GM19372 (cell line): ENCODE data around the gene CACNA1E.

Experiments used
- ATAC-seq: cut with Tn5 transposase; IDR thresholded peaks from one replicate; pipeline ENCODE4 v1.9.1; 2021; ENCODE audit warnings: mild to moderate bottlenecking, low read depth, moderate library complexity; ENCODE audit not compliant: unreplicated experiment

The CACNA1E gene

GRCh38 chr1:181746224-181746623 is 262.9 kb downstream of the CACNA1E start:
- no peak for ATAC-seq

- ATAC-seq: no peak
These were observed 264.7 kb downstream of the CACNA1E start for GRCh38 chr1:181748013-181748412.

DNA sequence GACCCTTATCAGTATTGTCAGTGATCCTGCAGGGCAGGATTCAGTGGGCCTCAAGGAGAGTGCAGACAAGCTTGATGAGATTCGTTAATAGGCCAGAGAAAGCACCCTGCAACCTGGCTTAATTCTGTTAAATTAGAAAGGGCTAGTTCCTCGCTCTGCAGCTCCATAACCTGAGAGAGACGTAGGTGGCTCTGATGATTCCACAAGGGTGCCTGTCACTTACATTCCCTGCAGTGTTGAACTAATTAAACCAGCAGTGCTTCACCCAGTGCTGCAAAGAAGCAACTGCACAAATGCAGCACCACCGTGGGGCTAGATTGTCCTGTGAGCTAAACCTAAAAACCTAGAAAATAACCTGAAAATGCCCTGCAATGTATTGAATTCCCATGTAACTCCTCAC is 270.8 kb downstream of the CACNA1E start:
- ATAC-seq: no peak

DNA sequence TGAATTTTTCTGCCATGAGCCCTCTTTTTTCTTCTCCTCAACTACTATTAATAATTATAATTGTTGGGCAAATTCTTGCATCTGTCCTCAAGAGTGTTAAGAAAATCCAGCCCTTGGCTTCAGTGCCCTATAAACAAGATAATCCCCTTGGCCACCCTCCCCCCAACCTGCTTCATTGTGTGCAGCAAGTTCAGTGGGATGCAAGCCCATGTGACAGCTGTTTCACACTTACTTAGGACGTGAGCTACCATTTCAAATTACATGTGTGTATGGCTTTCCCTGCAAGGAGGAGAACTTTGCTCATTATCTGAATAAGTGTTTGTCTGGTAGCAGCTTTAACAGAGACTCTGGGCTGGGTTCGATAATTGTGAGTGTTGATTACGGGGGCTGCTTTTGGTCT is 276.2 kb downstream of the CACNA1E start:
- no peak for ATAC-seq

GRCh38 chr1:181763736-181764135 is 280.4 kb downstream of the CACNA1E start:
- ATAC-seq: no peak

- ATAC-seq: no peak
These were observed 282.2 kb downstream of the CACNA1E start for GRCh38 chr1:181765451-181766026.

DNA sequence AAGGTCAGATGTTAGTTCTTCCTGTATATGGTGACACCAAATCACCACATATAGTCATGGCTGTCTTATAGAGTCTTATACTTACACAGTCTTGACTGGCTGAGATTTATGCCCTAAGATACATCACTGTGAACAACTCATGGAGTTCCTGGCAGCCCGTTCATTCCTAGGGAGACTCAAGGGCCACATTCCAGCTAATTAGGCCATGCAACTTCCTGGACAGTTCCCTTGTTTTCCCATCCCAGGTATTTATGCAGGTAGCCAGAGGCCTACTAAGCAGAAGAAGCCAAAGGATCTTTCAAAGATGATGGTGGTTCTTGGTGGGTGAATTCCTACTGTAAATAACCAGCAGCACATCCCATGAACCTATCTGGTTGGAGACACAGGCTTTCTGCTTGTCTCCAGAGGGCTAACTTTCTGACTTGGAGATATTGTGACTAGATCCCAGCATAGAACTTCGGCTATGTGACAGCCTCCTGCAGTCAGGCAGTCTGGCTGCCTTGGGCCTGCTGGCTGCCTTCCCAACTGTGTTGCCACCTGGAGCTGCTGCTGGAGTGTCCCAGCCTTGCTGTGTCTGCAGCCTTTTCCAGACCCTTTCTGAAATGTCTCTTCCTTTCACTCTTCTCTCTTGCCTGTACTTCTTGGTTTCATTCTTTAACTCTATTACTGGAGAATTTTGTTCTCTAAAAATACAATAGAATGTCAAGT is 283.8 kb downstream of the CACNA1E start:
- no peak for ATAC-seq

DNA sequence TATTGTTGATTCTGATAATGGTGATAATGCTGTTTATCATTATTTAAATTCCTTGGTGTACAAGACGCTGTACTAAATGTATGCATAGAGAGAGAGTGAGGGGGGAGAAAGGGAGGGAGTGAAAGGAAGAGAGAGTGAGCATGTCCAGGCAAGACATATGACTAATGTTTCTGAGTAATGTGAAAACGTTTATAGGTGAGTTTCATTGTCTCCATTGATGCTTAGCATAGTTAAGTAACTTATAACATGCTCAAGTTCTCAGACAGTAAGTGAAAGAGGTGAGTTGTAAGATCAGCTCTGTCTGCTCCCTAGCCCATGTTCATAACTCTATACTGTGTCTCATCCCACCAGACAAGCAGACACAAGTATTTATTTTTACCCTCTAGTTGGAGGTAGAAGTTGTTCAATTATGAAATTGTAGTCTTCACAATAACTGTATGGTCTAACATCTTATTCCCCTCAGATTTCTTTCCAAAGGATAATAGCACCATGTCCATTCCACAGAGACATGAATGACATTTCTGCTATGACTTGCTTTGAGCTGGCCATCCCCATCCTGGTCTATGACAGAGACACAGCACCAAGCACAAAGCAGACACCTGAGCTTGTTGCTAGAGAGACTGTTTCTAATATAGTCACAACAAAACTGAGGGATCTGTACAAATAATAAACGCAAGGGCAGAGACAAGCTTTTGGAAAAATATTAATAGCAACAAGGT is 285.1 kb downstream of the CACNA1E start:
- ATAC-seq: peak; percentile 64

DNA sequence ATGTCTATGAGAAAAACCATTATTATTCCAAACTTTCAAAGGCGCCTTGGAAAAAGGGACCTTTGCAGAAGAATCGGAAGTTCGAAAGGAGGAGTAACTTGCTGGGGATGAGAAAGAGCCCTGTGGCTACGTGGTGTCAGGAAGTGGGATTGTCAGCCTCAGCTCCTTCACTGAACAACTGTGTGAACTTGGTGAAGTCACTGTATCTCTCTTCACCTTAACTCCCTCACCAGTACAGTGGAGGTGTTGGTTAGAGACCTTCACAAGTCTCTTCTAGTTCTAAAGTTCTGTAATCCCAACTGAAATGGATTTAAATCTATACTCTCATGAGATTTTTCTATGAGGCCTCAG is 285.6 kb downstream of the CACNA1E start:
- no peak for ATAC-seq

DNA sequence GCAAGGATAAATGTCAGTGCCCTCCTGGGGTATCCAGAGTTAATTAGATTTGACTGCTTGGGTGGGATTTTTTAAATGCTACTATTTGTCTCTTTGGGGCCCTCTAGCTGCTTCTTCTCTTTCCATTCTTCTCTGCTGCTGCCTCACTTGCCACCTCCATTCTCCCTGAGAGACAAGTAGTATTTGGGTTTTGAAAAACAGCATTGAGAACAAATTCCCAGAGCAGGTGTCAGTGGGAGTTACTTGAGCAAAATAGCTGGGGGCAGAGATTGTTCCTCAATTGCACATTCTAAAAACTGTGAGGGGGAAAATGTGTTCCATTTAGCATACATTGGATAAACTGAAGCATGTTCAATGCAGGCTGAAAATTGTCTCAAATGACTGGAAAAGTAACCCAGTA is 286.5 kb downstream of the CACNA1E start:
- no peak for ATAC-seq

- ATAC-seq: no peak
These were observed 289.4 kb downstream of the CACNA1E start for GRCh38 chr1:181772714-181773113.

- no peak for ATAC-seq
These were observed 292.7 kb downstream of the CACNA1E start for GRCh38 chr1:181776044-181776443.

DNA sequence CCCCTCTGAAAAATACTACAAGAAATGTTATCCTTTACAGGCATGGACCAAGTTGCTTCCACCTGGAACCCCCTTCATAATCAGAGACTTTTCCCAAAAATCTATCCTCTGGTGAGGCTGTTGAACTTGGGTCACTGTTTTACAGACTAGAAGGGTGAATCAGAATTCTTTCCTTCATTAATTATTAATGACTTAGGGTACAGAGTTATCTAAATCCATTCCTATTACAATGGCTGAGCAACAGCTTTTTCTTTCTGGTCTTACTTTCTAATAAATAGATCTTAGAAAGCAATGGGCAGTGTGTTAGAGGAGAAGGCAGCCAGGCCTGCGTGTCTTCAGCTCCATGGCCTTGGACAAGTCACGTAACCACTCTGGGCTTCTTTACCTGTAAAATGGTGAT is 294.0 kb downstream of the CACNA1E start:
- ATAC-seq: no peak

DNA sequence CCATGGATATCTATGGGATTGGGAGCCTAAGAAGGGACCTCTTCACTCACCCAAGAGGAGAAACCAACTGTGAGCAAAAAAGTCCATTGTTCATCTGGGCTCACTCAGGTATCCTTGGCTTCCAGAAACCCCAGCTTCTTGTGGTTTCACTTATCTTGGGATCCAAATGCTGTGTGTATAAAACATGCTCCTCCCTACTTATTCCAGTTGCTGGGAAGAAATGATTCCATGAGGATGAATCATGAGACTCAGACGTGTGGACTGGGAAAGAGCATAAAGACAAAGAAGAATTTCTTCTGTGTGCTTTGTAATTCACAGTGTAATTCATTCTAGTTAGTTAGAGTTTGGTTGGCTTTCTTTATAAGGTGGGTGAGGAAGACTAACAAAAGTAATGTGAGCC is 294.5 kb downstream of the CACNA1E start:
- no peak for ATAC-seq

DNA sequence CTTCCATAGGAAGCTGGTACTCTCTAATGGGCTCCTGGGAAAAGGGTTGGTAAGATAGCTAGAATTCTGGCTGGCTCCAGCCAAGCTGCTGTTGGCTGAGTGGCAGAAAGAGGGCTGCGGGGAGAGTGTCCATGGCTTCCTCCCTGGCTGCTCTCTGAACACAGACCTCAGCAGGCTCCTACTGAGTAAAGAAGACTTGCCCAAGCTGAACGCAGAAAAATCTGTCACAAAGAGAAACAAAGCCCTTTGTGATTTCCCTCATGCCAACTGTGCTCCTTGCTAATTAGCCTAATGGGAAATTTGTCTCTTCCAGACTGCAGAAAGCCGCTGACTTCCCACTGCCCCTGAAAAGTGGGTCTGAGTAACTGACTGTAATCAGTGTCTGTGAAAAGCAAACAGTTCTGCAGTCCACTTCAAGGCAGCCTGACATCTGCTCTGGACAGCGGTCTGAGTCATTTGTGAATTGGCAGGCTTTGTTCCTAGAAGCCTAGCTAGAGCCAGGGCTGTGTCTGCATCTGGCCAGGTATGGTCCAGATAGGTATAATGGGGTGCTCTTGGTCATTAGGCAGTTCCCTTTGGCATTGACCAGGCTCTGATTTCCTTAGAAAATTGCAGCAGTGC is 295.4 kb downstream of the CACNA1E start:
- no peak for ATAC-seq

DNA sequence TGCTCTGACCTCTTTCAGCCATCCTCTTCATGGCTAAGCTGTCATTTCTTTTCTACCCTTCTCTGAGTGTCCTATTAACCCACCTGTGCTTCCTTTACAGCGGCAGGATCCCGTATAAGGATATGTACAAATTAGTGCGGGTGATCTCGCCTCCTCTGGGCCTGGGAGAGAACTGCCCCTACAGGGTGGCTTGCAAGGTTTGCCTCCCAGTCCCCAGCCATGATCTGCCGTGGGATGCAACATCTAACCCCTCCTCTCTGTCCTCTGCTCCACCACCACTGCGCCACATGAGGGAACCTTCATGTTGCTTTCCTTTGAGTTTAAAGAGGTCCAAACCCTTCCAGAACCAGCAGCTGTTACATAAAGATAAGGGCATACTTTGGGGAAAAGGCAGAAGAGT is 296.0 kb downstream of the CACNA1E start:
- no peak for ATAC-seq

GRCh38 chr1:181783208-181783607 is 299.9 kb downstream of the CACNA1E start:
- ATAC-seq: no peak

DNA sequence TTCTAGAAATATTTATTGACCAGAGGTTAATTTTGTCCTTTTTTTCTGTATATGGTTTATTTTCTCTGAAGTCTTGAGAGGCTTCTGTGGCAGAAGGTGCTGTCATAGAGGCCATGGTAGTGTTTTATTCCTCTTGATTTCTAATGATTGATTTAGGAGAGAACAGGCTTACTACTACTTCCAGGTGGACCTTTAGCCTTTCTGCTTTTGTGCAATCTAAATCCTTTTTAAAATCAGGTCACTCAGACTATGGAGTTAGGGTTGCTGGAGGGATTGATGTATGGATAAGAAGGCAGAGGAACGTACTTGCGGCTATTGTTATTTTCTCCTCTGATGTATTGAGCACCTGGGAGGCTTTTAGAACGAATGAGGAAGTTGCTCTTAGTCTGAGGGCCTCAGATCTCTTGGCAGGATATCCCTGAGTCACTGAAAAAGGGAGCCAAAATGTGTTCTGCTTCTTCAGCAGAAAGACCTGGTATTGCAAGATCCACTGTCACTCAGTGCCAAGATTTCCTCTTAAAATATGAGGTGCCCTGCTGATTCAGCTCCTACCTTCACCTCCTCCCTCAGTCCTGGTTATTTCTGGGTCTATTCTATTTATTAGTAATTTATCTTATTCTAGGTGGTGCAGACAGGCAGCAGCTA is 300.8 kb downstream of the CACNA1E start:
- ATAC-seq: no peak

GRCh38 chr1:181789395-181789794 is 306.1 kb downstream of the CACNA1E start:
- no peak for ATAC-seq

GRCh38 chr1:181791721-181792120 is 308.4 kb downstream of the CACNA1E start:
- ATAC-seq: no peak

DNA sequence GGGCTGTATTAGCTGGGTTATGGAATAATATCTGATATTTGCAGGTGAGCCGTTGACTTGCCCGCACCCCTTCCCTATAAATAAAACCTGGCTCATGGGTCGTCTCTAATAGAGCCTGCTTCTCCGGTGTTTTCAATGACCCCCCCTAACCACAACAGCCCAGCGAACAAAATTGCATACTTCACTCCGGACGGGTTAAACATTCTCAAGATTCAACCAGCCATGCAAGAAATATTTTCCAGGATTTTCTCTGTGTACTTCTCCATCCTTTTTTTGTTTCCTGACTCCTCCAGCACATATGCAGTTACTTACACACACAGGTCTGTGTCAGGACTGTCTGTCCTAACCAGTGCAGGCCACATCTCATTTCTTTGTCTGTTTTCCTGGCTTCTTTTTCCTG is 310.5 kb downstream of the CACNA1E start:
- no peak for ATAC-seq
